ENCODE data around the gene PTPRM.

- TF ChIP-seq CTCF (IDR thresholded peaks at IDR 0.05; ENCODE audit: low read depth, low read length) (no peak), MAX (IDR thresholded peaks at IDR 0.05; ENCODE audit: low read depth, low read length) (no peak)
Observed at GRCh38 chr18:8253944-8254343, 686.8 kb downstream of the PTPRM start.
